Neural progenitor cell (in vitro differentiated cells): ENCODE measurements around the gene CACNA1C. TPM values are rescaled to one million over a fixed set of nuclear protein-coding genes. Genes with fewer than 3 reads are reported as not detected.

ENCODE experiments used
- DNase-seq: peaks from one replicate; pipeline ENCODE4 v3.0.0-alpha.2; 2016; ENCODE audit warnings: low spot score
- H2AFZ ChIP-seq: fragments of 200-600 bp; sonication (generic); replicated peaks from 2 replicates; pipeline ENCODE4 v1.6.1; 2016; ENCODE audit warnings: antibody characterized with exemption
- H3F3A ChIP-seq: fragments of 200-600 bp; sonication (generic); 2 replicates; pipeline ENCODE4 v1.6.1; 2016; ENCODE audit warnings: antibody characterized with exemption, low read depth
- H3K27ac ChIP-seq: fragments of 200-600 bp; sonication (generic); 2 replicates; pipeline ENCODE4 v1.5.1; 2016; ENCODE audit warnings: mild to moderate bottlenecking
- H3K27me3 ChIP-seq: fragments of 200-600 bp; sonication (generic); 2 replicates; pipeline ENCODE4 v1.6.1; 2016; ENCODE audit warnings: mild to moderate bottlenecking, moderate library complexity
- H3K36me3 ChIP-seq: fragments of 200-600 bp; sonication (generic); 2 replicates; pipeline ENCODE4 v1.5.1; 2016
- H3K4me1 ChIP-seq: fragments of 200-600 bp; sonication (generic); 2 replicates; pipeline ENCODE4 v1.6.1; 2016; ENCODE audit warnings: mixed run types
- H3K4me2 ChIP-seq: fragments of 200-600 bp; sonication (generic); 2 replicates; pipeline ENCODE4 v1.6.1; 2016
- H3K4me3 ChIP-seq: fragments of 200-600 bp; sonication (generic); 2 replicates; pipeline ENCODE4 v1.5.1; 2016
- H3K79me2 ChIP-seq: fragments of 200-600 bp; sonication (generic); 2 replicates; pipeline ENCODE4 v1.6.1; 2016; ENCODE audit warnings: low read depth
- H3K9ac ChIP-seq: fragments of 200-600 bp; sonication (generic); 2 replicates; pipeline ENCODE4 v1.6.1; 2016
- H3K9me3 ChIP-seq: fragments of 200-600 bp; sonication (generic); 2 replicates; pipeline ENCODE4 v1.5.1; 2016; ENCODE audit warnings: low read depth
- H4K20me1 ChIP-seq: fragments of 200-600 bp; sonication (generic); 2 replicates; pipeline ENCODE4 v1.6.1; 2016; ENCODE audit warnings: low read depth
- H3K27ac Mint-ChIP-seq: 3 replicates; pipeline ENCODE4 v1.8.0; 2021; ENCODE audit warnings: mixed read lengths
- H3K27me3 Mint-ChIP-seq: 2 replicates; pipeline ENCODE4 v1.8.0; 2022; ENCODE audit warnings: low read depth, mild to moderate bottlenecking, inconsistent platforms, moderate library complexity, mixed read lengths; ENCODE audit not compliant: insufficient read depth
- H3K36me3 Mint-ChIP-seq: 3 replicates; pipeline ENCODE4 v1.8.0; 2021; ENCODE audit warnings: mixed read lengths
- H3K4me1 Mint-ChIP-seq: 3 replicates; pipeline ENCODE4 v1.8.0; 2021; ENCODE audit warnings: mixed read lengths
- H3K4me3 Mint-ChIP-seq: 3 replicates; pipeline ENCODE4 v1.8.0; 2021; ENCODE audit warnings: mild to moderate bottlenecking, moderate library complexity, mixed read lengths
- H3K9me3 Mint-ChIP-seq: 3 replicates; pipeline ENCODE4 v1.8.0; 2020; ENCODE audit warnings: mixed read lengths
- EZH2 ChIP-seq: fragments of 200-600 bp; sonication (generic); IDR thresholded peaks from 2 replicates; pipeline ENCODE4 v1.6.1; 2017; ENCODE audit warnings: antibody characterized with exemption, mild to moderate bottlenecking, moderate library complexity
- EZH2phosphoT487 ChIP-seq: fragments of 200-600 bp; sonication (generic); IDR thresholded peaks from 2 replicates; pipeline ENCODE4 v1.6.1; 2017; ENCODE audit warnings: antibody characterized with exemption
- total RNA-seq: library from RNA; depleted of rRNA; stranded (reverse); fragments of >200 nt; gene quantifications from 2 replicates; pipeline ENCODE4 v1.2.3, GENCODE V29; 2015; ENCODE audit warnings: low replicate concordance
- TF ChIP-seq, protein P1 (sequence below): fragments of 200-600 bp; sonication (generic); IDR thresholded peaks from 2 replicates; pipeline ENCODE4 v1.5.1; 2017; ENCODE audit warnings: antibody characterized with exemption, mild to moderate bottlenecking

The CACNA1C gene
- total RNA-seq, 1 donor from 2014 or later, result 2.7 TPM

DNA sequence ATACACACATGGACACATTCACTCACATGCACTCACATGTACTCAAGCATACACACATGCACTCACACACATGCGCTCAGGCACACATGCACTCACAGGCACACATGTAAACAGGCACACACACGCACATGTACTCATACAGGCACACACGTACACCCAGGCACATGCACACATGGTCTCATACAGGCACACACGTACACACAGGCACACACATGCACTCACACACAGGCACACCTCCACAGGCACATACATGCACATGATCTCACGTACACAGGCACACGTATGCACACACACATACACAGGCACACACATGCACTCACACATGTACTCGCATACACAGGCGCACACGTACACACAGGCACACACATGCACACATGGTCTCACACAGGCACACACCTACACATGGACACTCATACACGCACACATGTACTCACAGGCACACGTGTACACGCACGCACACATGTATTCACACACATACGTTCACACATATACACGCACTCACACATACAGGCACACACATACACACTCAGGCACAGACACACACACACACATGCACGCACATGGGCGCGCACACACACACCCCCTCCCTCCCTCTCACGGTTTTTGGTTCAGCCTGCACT lies 138.9 kb downstream of the CACNA1C start:
- no peaks in the 10 kb centered on the region for H4K20me1 ChIP-seq
- no peaks in the 10 kb centered on the region for H3K36me3 ChIP-seq
- peaks cover 3% of the 10 kb centered on the region for H3K4me1 ChIP-seq
- DNase-seq, result no peak
- Mint-ChIP-seq H3K4me1 (peaks cover 34% of the 10 kb centered on the region), H3K27me3 (peaks cover 4% of the 10 kb centered on the region), H3K4me3 (no peak overlapping the region), H3K27ac (peak overlapping the region; percentile 48), H3K9me3 (no peaks in the 10 kb centered on the region), H3K36me3 (no peaks in the 10 kb centered on the region)
- H3K27ac ChIP-seq, result no peak overlapping the region
- no peaks in the 10 kb centered on the region for H3K9me3 ChIP-seq
- H3K79me2 ChIP-seq, result no peaks in the 10 kb centered on the region
- no peak overlapping the region for H3K4me3 ChIP-seq
- H3K9ac ChIP-seq, result no peak overlapping the region
- H3K4me2 ChIP-seq, result no peak overlapping the region
- TF ChIP-seq, protein P1, sequence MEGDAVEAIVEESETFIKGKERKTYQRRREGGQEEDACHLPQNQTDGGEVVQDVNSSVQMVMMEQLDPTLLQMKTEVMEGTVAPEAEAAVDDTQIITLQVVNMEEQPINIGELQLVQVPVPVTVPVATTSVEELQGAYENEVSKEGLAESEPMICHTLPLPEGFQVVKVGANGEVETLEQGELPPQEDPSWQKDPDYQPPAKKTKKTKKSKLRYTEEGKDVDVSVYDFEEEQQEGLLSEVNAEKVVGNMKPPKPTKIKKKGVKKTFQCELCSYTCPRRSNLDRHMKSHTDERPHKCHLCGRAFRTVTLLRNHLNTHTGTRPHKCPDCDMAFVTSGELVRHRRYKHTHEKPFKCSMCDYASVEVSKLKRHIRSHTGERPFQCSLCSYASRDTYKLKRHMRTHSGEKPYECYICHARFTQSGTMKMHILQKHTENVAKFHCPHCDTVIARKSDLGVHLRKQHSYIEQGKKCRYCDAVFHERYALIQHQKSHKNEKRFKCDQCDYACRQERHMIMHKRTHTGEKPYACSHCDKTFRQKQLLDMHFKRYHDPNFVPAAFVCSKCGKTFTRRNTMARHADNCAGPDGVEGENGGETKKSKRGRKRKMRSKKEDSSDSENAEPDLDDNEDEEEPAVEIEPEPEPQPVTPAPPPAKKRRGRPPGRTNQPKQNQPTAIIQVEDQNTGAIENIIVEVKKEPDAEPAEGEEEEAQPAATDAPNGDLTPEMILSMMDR, result no peak
- TF ChIP-seq EZH2, result no peak
- no peak for TF ChIP-seq EZH2phosphoT487
- H2AFZ ChIP-seq, result no peak overlapping the region
- H3K27me3 ChIP-seq, result no peaks in the 10 kb centered on the region
- no peaks in the 10 kb centered on the region for H3F3A ChIP-seq

DNA sequence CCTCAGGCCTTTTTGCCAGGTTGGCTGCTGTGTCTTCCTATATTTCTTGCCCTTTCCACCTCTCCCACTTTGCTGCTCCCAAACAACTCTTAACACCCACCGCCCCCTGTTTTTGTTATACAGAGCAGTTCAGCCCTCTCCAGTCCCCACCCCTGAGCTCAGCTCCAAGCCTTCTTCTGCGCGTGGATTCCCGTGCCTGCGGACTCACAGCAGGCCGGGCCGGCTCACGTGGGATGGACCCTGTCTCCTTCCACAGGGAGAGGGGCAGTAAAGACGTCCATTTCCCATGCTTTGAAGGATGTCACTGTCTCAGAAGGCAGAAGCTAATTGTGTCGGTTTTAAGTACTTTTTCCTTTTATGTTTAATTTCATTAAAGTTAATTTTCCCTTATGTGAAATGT lies 139.4 kb downstream of the CACNA1C start:
- H3K36me3 Mint-ChIP-seq, result no peaks in the 10 kb centered on the region
- H3K27me3 Mint-ChIP-seq, result peaks cover 4% of the 10 kb centered on the region
- no peak overlapping the region for H3K9ac ChIP-seq
- H3K4me1 ChIP-seq, result peaks cover 3% of the 10 kb centered on the region
- TF ChIP-seq, protein P1, result no peak
- no peak for TF ChIP-seq EZH2phosphoT487
- no peak for TF ChIP-seq EZH2
- H4K20me1 ChIP-seq, result no peaks in the 10 kb centered on the region
- H3K9me3 Mint-ChIP-seq, result no peaks in the 10 kb centered on the region
- no peaks in the 10 kb centered on the region for H3K9me3 ChIP-seq
- DNase-seq, result no peak
- no peak overlapping the region for H3K4me3 ChIP-seq
- H2AFZ ChIP-seq, result no peak overlapping the region
- peaks cover 39% of the 10 kb centered on the region for H3K4me1 Mint-ChIP-seq
- no peak overlapping the region for H3K4me2 ChIP-seq
- no peaks in the 10 kb centered on the region for H3K27me3 ChIP-seq
- H3K4me3 Mint-ChIP-seq, result no peak overlapping the region
- H3K79me2 ChIP-seq, result no peaks in the 10 kb centered on the region
- peak overlapping the region; percentile 38 for H3K27ac Mint-ChIP-seq
- H3F3A ChIP-seq, result no peaks in the 10 kb centered on the region
- no peaks in the 10 kb centered on the region for H3K36me3 ChIP-seq
- H3K27ac ChIP-seq, result no peak overlapping the region

DNA sequence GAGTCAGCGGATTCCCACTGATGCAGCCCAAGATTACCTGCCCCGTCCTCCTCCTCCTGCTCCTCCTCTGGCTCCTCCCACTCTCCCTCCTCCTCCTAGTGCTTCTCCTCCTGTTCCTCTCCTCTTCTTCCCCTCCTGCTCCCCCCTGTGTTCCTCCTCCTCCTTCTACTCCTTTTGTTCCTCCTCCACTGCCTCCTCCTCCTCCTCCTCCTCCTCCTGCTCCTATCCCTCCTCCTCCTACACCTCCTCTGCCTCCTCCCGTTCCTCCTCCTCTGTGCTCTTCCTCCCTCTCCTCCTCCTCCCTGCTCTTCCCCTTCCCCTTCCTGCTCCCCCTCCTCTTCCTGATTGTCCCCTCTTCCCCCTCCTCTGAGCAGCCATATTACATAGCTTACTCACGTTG lies 141.3 kb downstream of the CACNA1C start:
- Histone ChIP-seq H3F3A (no peaks in the 10 kb centered on the region), H3K4me1 (peaks cover 10% of the 10 kb centered on the region), H4K20me1 (no peaks in the 10 kb centered on the region), H3K36me3 (no peaks in the 10 kb centered on the region), H3K9me3 (no peaks in the 10 kb centered on the region), H3K4me2 (no peak overlapping the region), H3K27ac (no peak overlapping the region), H3K4me3 (no peak overlapping the region), H3K27me3 (no peaks in the 10 kb centered on the region), H3K79me2 (no peaks in the 10 kb centered on the region), H3K9ac (no peak overlapping the region), H2AFZ (no peak overlapping the region)
- H3K27me3 Mint-ChIP-seq, result peaks cover 4% of the 10 kb centered on the region
- no peak for DNase-seq
- H3K36me3 Mint-ChIP-seq, result no peaks in the 10 kb centered on the region
- no peak overlapping the region for H3K4me3 Mint-ChIP-seq
- no peaks in the 10 kb centered on the region for H3K9me3 Mint-ChIP-seq
- TF ChIP-seq EZH2phosphoT487 (no peak), EZH2 (no peak)
- TF ChIP-seq, protein P1, result no peak
- peaks cover 56% of the 10 kb centered on the region for H3K4me1 Mint-ChIP-seq
- H3K27ac Mint-ChIP-seq, result no peak overlapping the region
